AG09319 (cell line): ENCODE measurements around the gene AIPL1.

Experiments
- DNase-seq: peaks from one replicate; pipeline ENCODE4 v3.0.0-alpha.2; 2010; ENCODE audit warnings: low read depth; ENCODE audit errors: extremely low read depth
- CTCF ChIP-seq: IDR thresholded peaks from 2 replicates; pipeline ENCODE4 v1.5.1; 2011; ENCODE audit warnings: low read depth, mild to moderate bottlenecking, inconsistent platforms, low read length, moderate library complexity

The AIPL1 gene

GRCh38 chr17:6453279-6454024, 18.5 kb upstream of the AIPL1 start:
- DNase-seq = no peak
- no peak for TF ChIP-seq CTCF

- DNase-seq = no peak
- no peak for TF ChIP-seq CTCF
These were observed 17.7 kb upstream of the AIPL1 start for GRCh38 chr17:6452471-6453266.

GRCh38 chr17:6450926-6451832, 16.3 kb upstream of the AIPL1 start:
- no peak for DNase-seq
- no peak for TF ChIP-seq CTCF

- no peak for DNase-seq
- TF ChIP-seq CTCF = no peak
These were observed 14.4 kb upstream of the AIPL1 start for GRCh38 chr17:6449307-6449706.

- no peak for TF ChIP-seq CTCF
- no peak for DNase-seq
These were observed 13.6 kb upstream of the AIPL1 start for GRCh38 chr17:6448473-6448872.

- TF ChIP-seq CTCF = no peak
- no peak for DNase-seq
These were observed 11.7 kb upstream of the AIPL1 start for GRCh38 chr17:6446516-6447100.
